ENCODE data around the gene VAV1.

VAV1 gene

GRCh38 chr19:6754136-6754535 is 18.4 kb upstream of the VAV1 start:
- no peaks in the 10 kb centered on the region for H3K9me2 ChIP-seq (ENCODE audit: low read depth, low read length)
- H3K4me1 ChIP-seq (ENCODE audit: insufficient read depth, low read length, severe bottlenecking), result peaks cover 9% of the 10 kb centered on the region
- H3K9me3 ChIP-seq (ENCODE audit: low read length), result no peaks in the 10 kb centered on the region
- no peak overlapping the region for H2AFZ ChIP-seq (ENCODE audit: low read length)
- H3F3A ChIP-seq (ENCODE audit: insufficient read depth, low read length), result no peaks in the 10 kb centered on the region
- H4K20me1 ChIP-seq (ENCODE audit: insufficient read depth, low read length), result no peaks in the 10 kb centered on the region
- TF ChIP-seq EZH2 (IDR thresholded peaks at IDR 0.05; ENCODE audit: borderline replicate concordance, low read length) (no peak), CTCF (IDR thresholded peaks at IDR 0.05; ENCODE audit: low read length) (no peak)
- no peaks in the 10 kb centered on the region for H3K79me2 ChIP-seq (ENCODE audit: insufficient read depth, low read length)
- H3K27me3 ChIP-seq (ENCODE audit: insufficient read depth, low read length), result no peaks in the 10 kb centered on the region
- H3K36me3 ChIP-seq (ENCODE audit: insufficient read depth, low read length), result peaks cover 52% of the 10 kb centered on the region
- no peak overlapping the region for H3K4me3 ChIP-seq (ENCODE audit: low read depth, low read length, poor library complexity, severe bottlenecking)
- no peak overlapping the region for H3K9ac ChIP-seq (ENCODE audit: low read length)
- no peak overlapping the region for H3K27ac ChIP-seq (ENCODE audit: low read depth, low read length, poor library complexity, severe bottlenecking)
- H3K4me2 ChIP-seq (ENCODE audit: low read length), result 0 out of 2 replicates have a peak overlapping the region, but pooled peaks have one; percentile 75

DNA sequence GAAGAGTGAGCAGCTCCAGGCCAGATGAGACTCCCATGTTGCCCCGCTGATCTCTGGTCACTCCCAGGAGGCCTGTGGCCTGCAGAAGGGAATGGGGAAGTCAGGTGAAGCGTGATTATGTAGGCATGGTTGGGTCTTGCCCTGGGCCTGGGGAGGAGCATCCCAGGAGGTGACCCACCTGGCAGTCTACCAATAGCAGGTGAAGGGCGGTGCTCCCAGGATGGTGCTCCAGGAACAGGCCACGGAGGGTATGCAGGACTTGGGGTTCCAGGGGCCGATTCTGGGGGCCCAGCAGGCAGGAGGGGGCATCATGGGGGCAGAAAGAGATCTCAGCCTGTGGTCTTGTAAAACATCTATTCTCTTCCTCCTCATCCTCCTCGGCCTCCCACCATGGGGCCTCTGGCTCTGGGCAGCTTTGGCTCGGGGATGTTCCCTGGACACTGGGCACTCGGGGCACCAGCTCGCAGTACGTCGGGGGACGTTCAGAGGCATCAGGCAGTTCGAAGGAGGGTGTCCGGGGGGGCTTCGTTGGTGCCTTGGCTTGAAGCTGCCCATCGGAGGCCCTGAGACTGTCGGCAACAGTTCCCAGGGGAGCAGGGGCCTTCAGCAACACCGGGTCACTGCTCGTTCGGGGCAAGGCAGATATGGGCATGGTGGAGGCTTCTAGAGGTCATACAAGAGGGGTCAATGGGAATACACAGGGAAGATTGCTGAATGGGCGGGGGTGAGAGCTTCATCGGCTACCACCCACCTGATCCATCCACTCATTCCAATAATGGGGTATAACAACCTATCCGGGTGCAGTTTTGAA is 17.6 kb upstream of the VAV1 start:
- Histone ChIP-seq H3K9me2 (ENCODE audit: low read depth, low read length) (no peaks in the 10 kb centered on the region), H2AFZ (ENCODE audit: low read length) (no peak overlapping the region), H3K4me1 (ENCODE audit: insufficient read depth, low read length, severe bottlenecking) (peaks cover 9% of the 10 kb centered on the region), H3K79me2 (ENCODE audit: insufficient read depth, low read length) (no peaks in the 10 kb centered on the region), H3K36me3 (ENCODE audit: insufficient read depth, low read length) (peaks cover 51% of the 10 kb centered on the region), H3F3A (ENCODE audit: insufficient read depth, low read length) (no peaks in the 10 kb centered on the region), H3K9me3 (ENCODE audit: low read length) (no peaks in the 10 kb centered on the region), H3K4me3 (ENCODE audit: low read depth, low read length, poor library complexity, severe bottlenecking) (no peak overlapping the region), H4K20me1 (ENCODE audit: insufficient read depth, low read length) (no peaks in the 10 kb centered on the region), H3K4me2 (ENCODE audit: low read length) (no peak overlapping the region), H3K27me3 (ENCODE audit: insufficient read depth, low read length) (no peaks in the 10 kb centered on the region), H3K9ac (ENCODE audit: low read length) (no peak overlapping the region), H3K27ac (ENCODE audit: low read depth, low read length, poor library complexity, severe bottlenecking) (no peak overlapping the region)
- TF ChIP-seq EZH2 (IDR thresholded peaks at IDR 0.05; ENCODE audit: borderline replicate concordance, low read length), result no peak
- TF ChIP-seq CTCF (IDR thresholded peaks at IDR 0.05; ENCODE audit: low read length), result no peak

- Histone ChIP-seq H3K27ac (ENCODE audit: low read depth, low read length, poor library complexity, severe bottlenecking) (no peak overlapping the region), H3K4me1 (ENCODE audit: insufficient read depth, low read length, severe bottlenecking) (peaks cover 3% of the 10 kb centered on the region), H3K9me2 (ENCODE audit: low read depth, low read length) (no peaks in the 10 kb centered on the region), H3K4me2 (ENCODE audit: low read length) (no peak overlapping the region), H2AFZ (ENCODE audit: low read length) (no peak overlapping the region), H3K36me3 (ENCODE audit: insufficient read depth, low read length) (peaks cover 28% of the 10 kb centered on the region), H4K20me1 (ENCODE audit: insufficient read depth, low read length) (no peaks in the 10 kb centered on the region), H3K27me3 (ENCODE audit: insufficient read depth, low read length) (no peaks in the 10 kb centered on the region), H3F3A (ENCODE audit: insufficient read depth, low read length) (no peaks in the 10 kb centered on the region), H3K79me2 (ENCODE audit: insufficient read depth, low read length) (no peaks in the 10 kb centered on the region), H3K4me3 (ENCODE audit: low read depth, low read length, poor library complexity, severe bottlenecking) (no peak overlapping the region), H3K9ac (ENCODE audit: low read length) (no peak overlapping the region), H3K9me3 (ENCODE audit: low read length) (no peaks in the 10 kb centered on the region)
- TF ChIP-seq CTCF (IDR thresholded peaks at IDR 0.05; ENCODE audit: low read length), result no peak
- TF ChIP-seq EZH2 (IDR thresholded peaks at IDR 0.05; ENCODE audit: borderline replicate concordance, low read length), result no peak
Observed at GRCh38 chr19:6760606-6761005, 11.9 kb upstream of the VAV1 start.
